H1 (cell line): ENCODE data around the gene POLN. TPM values are rescaled to one million over a fixed set of nuclear protein-coding genes. Genes with fewer than 3 reads are reported as not detected.

Source experiments
- CTCF ChIA-PET: fragments of 300-600 bp; sonication (Branson Sonifier 250); formaldehyde crosslinking; loops from one replicate; lab custom pipeline; 2021; ENCODE audit not compliant: partially characterized antibody; lab: Charles Lee
- POLR2A ChIA-PET: fragments of 300-600 bp; sonication (Branson Sonifier 250); formaldehyde crosslinking; loops from one replicate; lab custom pipeline; 2021; ENCODE audit warnings: inconsistent platforms; ENCODE audit not compliant: partially characterized antibody; lab: Charles Lee
- DNase-seq, 2 experiments: peaks; one replicate each; pipeline versions ENCODE4 v3.0.0 to v3.0.0-alpha.2; 2010 to 2022; ENCODE audit warnings: low spot score in 2 of 2, low read depth in 1 of 2, mixed read lengths in 1 of 2
- FAIRE-seq: peaks from 2 replicates; lab custom pipeline; 2011; peaks lifted over from hg19 to GRCh38; lab: Jason Lieb, UNC
- H2AFZ ChIP-seq: 2 replicates; pipeline ENCODE4 v1.8.1; 2012; ENCODE audit warnings: low read length, inconsistent platforms
- H2AK5ac ChIP-seq: 2 replicates; pipeline ENCODE4 v1.6.1; 2013; ENCODE audit warnings: low read depth, low read length
- H2BK120ac ChIP-seq: replicated peaks from 2 replicates; pipeline ENCODE3; 2013; ENCODE audit warnings: low read depth, low read length, inconsistent platforms
- H2BK12ac ChIP-seq: 2 replicates; pipeline ENCODE4 v1.6.1; 2013; ENCODE audit warnings: low read depth, low read length
- H2BK15ac ChIP-seq: 2 replicates; pipeline ENCODE4 v1.6.1; 2013; ENCODE audit warnings: low read length
- H2BK20ac ChIP-seq: 2 replicates; pipeline ENCODE4 v1.6.1; 2013; ENCODE audit warnings: low read length
- H2BK5ac ChIP-seq: 2 replicates; pipeline ENCODE4 v1.6.1; 2013; ENCODE audit warnings: low read depth, low read length
- H3K14ac ChIP-seq: 2 replicates; pipeline ENCODE4 v1.6.1; 2013; ENCODE audit warnings: inconsistent platforms; ENCODE audit not compliant: insufficient read length
- H3K18ac ChIP-seq: 2 replicates; pipeline ENCODE4 v1.6.1; 2013; ENCODE audit warnings: low read length; ENCODE audit errors: extremely low read depth
- H3K23ac ChIP-seq: 2 replicates; pipeline ENCODE4 v1.6.1; 2013; ENCODE audit warnings: inconsistent platforms; ENCODE audit not compliant: insufficient read length
- H3K23me2 ChIP-seq: 2 replicates; pipeline ENCODE4 v1.6.1; 2013; ENCODE audit warnings: low read depth, low read length
- H3K27ac ChIP-seq: 2 replicates; pipeline ENCODE4 v1.6.1; 2011; ENCODE audit warnings: low read depth, low read length, inconsistent platforms
- H3K27me3 ChIP-seq, 4 experiments: replicated peaks in 1 of 4; 1 replicate in 1 of 4; 2 replicates in 3 of 4; pipeline versions ENCODE4 v1.6.1 to v1.8.1; 2011 to 2013; ENCODE audit warnings: low read length in 3 of 4, mild to moderate bottlenecking in 3 of 4, inconsistent platforms in 2 of 4, mixed read lengths in 2 of 4, moderate library complexity in 1 of 4; ENCODE audit not compliant: control insufficient read depth in 3 of 4, insufficient read depth in 3 of 4; ENCODE audit errors: extremely low read depth in 1 of 4
- H3K36me3 ChIP-seq, 4 experiments: 2 replicates each; pipeline versions ENCODE4 v1.6.1 to v1.8.1; 2011 to 2013; ENCODE audit warnings: mild to moderate bottlenecking in 4 of 4, low read length in 3 of 4, moderate library complexity in 2 of 4, control low read depth in 1 of 4, inconsistent platforms in 1 of 4; ENCODE audit not compliant: insufficient read depth in 4 of 4, control insufficient read depth in 2 of 4
- H3K4ac ChIP-seq: replicated peaks from 2 replicates; pipeline ENCODE3; 2013; ENCODE audit warnings: low read length, low read depth, mixed read lengths, inconsistent platforms; ENCODE audit not compliant: insufficient read length
- H3K4me1 ChIP-seq, 4 experiments: replicated peaks in 1 of 4; 1 replicate in 1 of 4; 2 replicates in 3 of 4; pipeline versions ENCODE4 v1.6.1 to v1.8.1; 2011 to 2013; ENCODE audit warnings: low read length in 3 of 4, inconsistent platforms in 2 of 4, mixed read lengths in 1 of 4; ENCODE audit not compliant: insufficient read depth in 4 of 4, control insufficient read depth in 3 of 4
- H3K4me2 ChIP-seq, 2 experiments: 2 replicates each; pipeline versions ENCODE4 v1.6.1 to v1.8.1; 2011 to 2013; ENCODE audit warnings: low read depth in 2 of 2, low read length in 2 of 2, control low read depth in 1 of 2, inconsistent platforms in 1 of 2, mild to moderate bottlenecking in 1 of 2; ENCODE audit not compliant: insufficient read depth in 1 of 2
- H3K4me3 ChIP-seq, 4 experiments: fragments of 200-600, 300-600 bp in 1 of 4; sonication (generic), shearing (Covaris generic), sonication (Bioruptor Twin) in 1 of 4; 2 replicates each; pipeline versions ENCODE4 v1.5.1 to v1.8.1; 2011 to 2016; ENCODE audit warnings: low read length in 4 of 4, low read depth in 3 of 4, control low read depth in 2 of 4, inconsistent platforms in 2 of 4, mild to moderate bottlenecking in 2 of 4, mixed read lengths in 1 of 4, moderate library complexity in 1 of 4; ENCODE audit not compliant: insufficient read depth in 2 of 4; ENCODE audit errors: extremely low read depth in 1 of 4
- H3K56ac ChIP-seq: replicated peaks from 2 replicates; pipeline ENCODE3; 2013; ENCODE audit warnings: low read depth, mild to moderate bottlenecking, mixed read lengths, low read length, inconsistent platforms; ENCODE audit not compliant: insufficient read length
- H3K79me1 ChIP-seq: 2 replicates; pipeline ENCODE4 v1.6.1; 2013; ENCODE audit warnings: low read depth, low read length, control low read depth
- H3K79me2 ChIP-seq, 2 experiments: 2 replicates each; pipeline versions ENCODE4 v1.6.1 to v1.8.1; 2012 to 2013; ENCODE audit warnings: low read length in 2 of 2, mild to moderate bottlenecking in 2 of 2, inconsistent platforms in 1 of 2; ENCODE audit not compliant: insufficient read depth in 2 of 2, control insufficient read depth in 1 of 2
- H3K9ac ChIP-seq, 4 experiments: replicated peaks in 1 of 4; 1 replicate in 1 of 4; 2 replicates in 3 of 4; pipeline versions ENCODE4 v1.6.1 to v1.8.1; 2011 to 2013; ENCODE audit warnings: low read depth in 3 of 4, low read length in 3 of 4, control low read depth in 2 of 4, mild to moderate bottlenecking in 2 of 4, moderate library complexity in 2 of 4, inconsistent platforms in 1 of 4; ENCODE audit errors: extremely low read depth in 1 of 4
- H3K9me3 ChIP-seq, 2 experiments: 2 replicates each; pipeline versions ENCODE4 v1.6.1 to v1.8.1; 2012 to 2013; ENCODE audit warnings: mild to moderate bottlenecking in 2 of 2, moderate library complexity in 2 of 2, control low read depth in 1 of 2, inconsistent platforms in 1 of 2, low read depth in 1 of 2, low read length in 1 of 2, mixed read lengths in 1 of 2; ENCODE audit not compliant: insufficient read depth in 2 of 2
- H4K20me1 ChIP-seq, 2 experiments: replicated peaks in 1 of 2; 2 replicates each; pipeline versions ENCODE3 to v1.8.1; 2011 to 2013; ENCODE audit warnings: inconsistent platforms in 2 of 2, low read length in 2 of 2, mild to moderate bottlenecking in 1 of 2; ENCODE audit not compliant: insufficient read depth in 2 of 2, control insufficient read depth in 1 of 2
- H4K5ac ChIP-seq: 2 replicates; pipeline ENCODE4 v1.6.1; 2013; ENCODE audit warnings: low read length, low read depth, mixed read lengths, inconsistent platforms; ENCODE audit not compliant: insufficient read length
- H4K8ac ChIP-seq: 2 replicates; pipeline ENCODE4 v1.8.0; 2013; ENCODE audit warnings: mild to moderate bottlenecking, moderate library complexity, low read length, inconsistent platforms; ENCODE audit not compliant: insufficient read depth; ENCODE audit errors: extremely low read depth
- H4K91ac ChIP-seq: replicated peaks from 2 replicates; pipeline ENCODE3; 2013; ENCODE audit warnings: low read length, mixed read lengths, inconsistent platforms; ENCODE audit not compliant: insufficient read length
- ASH2L ChIP-seq: fragments of 200-600, 300-600 bp; sonication (generic); IDR thresholded peaks from one replicate; pipeline ENCODE4 v1.7.1; 2017; ENCODE audit warnings: low read length
- CEBPB ChIP-seq: IDR thresholded peaks from 2 replicates; pipeline ENCODE4 v1.6.1; 2012; ENCODE audit warnings: low read depth, low read length
- HDAC2 ChIP-seq, 2 experiments: fragments of 300-600 bp in 1 of 2; sonication (generic) in 1 of 2; IDR thresholded peaks; 2 replicates each; pipeline ENCODE4 v1.6.1; 2011 to 2012; ENCODE audit warnings: low read depth in 2 of 2, low read length in 2 of 2, mild to moderate bottlenecking in 2 of 2, moderate library complexity in 2 of 2, borderline replicate concordance in 1 of 2, inconsistent platforms in 1 of 2
- HDAC6 ChIP-seq: IDR thresholded peaks from one replicate; pipeline ENCODE4 v1.7.1; 2012; ENCODE audit warnings: low read depth, mild to moderate bottlenecking, inconsistent platforms, low read length, moderate library complexity
- MAX ChIP-seq: IDR thresholded peaks from 2 replicates; pipeline ENCODE4 v1.6.1; 2012; ENCODE audit warnings: inconsistent platforms
- NANOG ChIP-seq: IDR thresholded peaks from 2 replicates; pipeline ENCODE4 v1.6.1; 2011; ENCODE audit warnings: low read length, low read depth, mild to moderate bottlenecking, inconsistent platforms; ENCODE audit not compliant: insufficient read depth, poor library complexity, severe bottlenecking
- PHF8 ChIP-seq: fragments of 200-600 bp; sonication (generic); conservative IDR thresholded peaks from 2 replicates; pipeline ENCODE4 v1.7.1; 2012; ENCODE audit warnings: low read depth, mild to moderate bottlenecking, inconsistent platforms, low read length, moderate library complexity
- POU5F1 ChIP-seq: IDR thresholded peaks from 2 replicates; pipeline ENCODE4 v1.6.1; 2011; ENCODE audit warnings: low read depth, mild to moderate bottlenecking, low read length, moderate library complexity
- RXRA ChIP-seq: IDR thresholded peaks from 2 replicates; pipeline ENCODE4 v1.6.1; 2011; ENCODE audit warnings: low read depth, mild to moderate bottlenecking, low read length, moderate library complexity; ENCODE audit not compliant: insufficient read depth
- SP2 ChIP-seq: IDR thresholded peaks from 2 replicates; pipeline ENCODE4 v1.6.1; 2012; ENCODE audit warnings: mild to moderate bottlenecking, low read length, inconsistent platforms
- YY1 ChIP-seq: IDR thresholded peaks from 2 replicates; pipeline ENCODE4 v1.6.1; 2011; ENCODE audit warnings: low read depth, mild to moderate bottlenecking, low read length
- WGBS, 2 experiments: shearing (Covaris generic) in 1 of 2; methylation state at CpG; one replicate each; pipeline versions ENCODE4 v1.1.6 to v1.1.7; 2013 to 2015; ENCODE audit warnings: low lambda C conversion rate in 2 of 2, mixed read lengths in 2 of 2, inconsistent platforms in 1 of 2, low coverage in 1 of 2, missing lambda C conversion rate in 1 of 2; ENCODE audit not compliant: insufficient replicate concordance in 2 of 2, insufficient coverage in 1 of 2, insufficient read length in 1 of 2; ENCODE audit errors: extremely low coverage in 1 of 2, missing lambda C conversion rate in 1 of 2; 5-methylcytosine and 5-hydroxymethylcytosine counted together
- polyA plus RNA-seq, 7 experiments: library from polyadenylated mRNA; depleted of rRNA in 3 of 7; stranded (reverse) in 5 of 7; unstranded in 2 of 7; fragments of >200 nt in 5 of 7; fragments of 200-250 nt in 2 of 7; gene quantifications; 1 replicate in 5 of 7; 2 replicates in 1 of 7; 4 replicates in 1 of 7; pipeline versions ENCODE4 v1.2.1 to v1.2.3, GENCODE V29; 2011 to 2013; ENCODE audit warnings: missing spikeins in 2 of 7, mixed read lengths in 2 of 7
- total RNA-seq: library from RNA; stranded (reverse); fragmentation: NEBNext Ultra II Directional; extraction: Animal tissue kit (Norgen Biotek cat#: 25700); gene quantifications from 2 replicates; pipeline ENCODE4 v1.2.1, GENCODE V29; 2021

POLN gene
- total and polyA plus RNA-seq, 2 of the 8 experiments (the other 6 are each of a cell fraction or from before 2014, with no cell fraction given) = 0.98 to 1.5 TPM

GRCh38 chr4:2261110-2261852 lies 19.4 kb upstream of the POLN start:
- Histone ChIP-seq H3K27me3 (no peaks in the 10 kb centered on the region), H3K4ac (no peak overlapping the region), H4K91ac (no peak overlapping the region), H3K79me2 (no peaks in the 10 kb centered on the region), H2AFZ (no peak overlapping the region), H3K23me2 (peaks cover 10% of the 10 kb centered on the region; the same call in 1 of the 2 replicates), H3K18ac (no peak overlapping the region), H3K23ac (no peak overlapping the region), H2BK12ac (no peak overlapping the region), H2BK120ac (no peak overlapping the region), H3K36me3 (no peaks in the 10 kb centered on the region; a peak in 1 of 8 replicates), H3K4me1 (peaks cover 0 to 9% (median 4%) of the 10 kb centered on the region in 4 experiments; a peak in 5 of 7 replicates), H3K4me3 (peak overlapping the region; percentile 51 to 89 (median 59)), H4K5ac (no peak overlapping the region), H3K56ac (no peak overlapping the region), H3K79me1 (no peaks in the 10 kb centered on the region), H4K8ac (peak overlapping the region; percentile 89), H2BK15ac (no peak overlapping the region), H3K14ac (no peak overlapping the region), H4K20me1 (peaks cover 0 to 6% of the 10 kb centered on the region in 2 experiments), H2BK20ac (no peak overlapping the region), H3K27ac (no peak overlapping the region), H2AK5ac (no peak overlapping the region), H3K4me2 (peak overlapping the region; percentile 51 to 77), H3K9ac (peak overlapping the region in 3 of 4 experiments; percentile 8 to 80 (median 28); a peak in 5 of 7 replicates), H2BK5ac (no peak overlapping the region), H3K9me3 (no peaks in the 10 kb centered on the region)
- POLR2A ChIA-PET = interaction anchor here (1.0 to 1.3 kb wide), 3 partner anchors 16 to 207 kb away, joined by 3 to 7 read pairs (median 3); partner anchors contain the start of gene RNF4
- WGBS, 2 experiments = 4% methylated on average over 21 of the region's 91 CpGs; no CpG with 5 or more reads in 1 of the 2 experiments
- peak in 1 of 2 experiments; percentile 78 for DNase-seq
- no peak for FAIRE-seq
- CTCF ChIA-PET = no interaction called here
- TF ChIP-seq POU5F1 (no peak), YY1 (peak; percentile 79), RXRA (no peak), PHF8 (0 out of 2 replicates have a peak, but pooled peaks have one; percentile 41), NANOG (no peak), HDAC6 (no peak), HDAC2 (IDR thresholded peaks at IDR 0.05; ENCODE audit: borderline replicate concordance in 1 of 2, low read depth in 2 of 2, low read length in 2 of 2) (no peak; a peak in 1 of 4 replicates), MAX (peak; percentile 64), CEBPB (no peak), SP2 (no peak), ASH2L (no peak)
